ENCODE measurements around the gene RBM6. TPM values are rescaled to one million over a fixed set of nuclear protein-coding genes. Genes with fewer than 3 reads are reported as not detected.

RBM6 gene
- total RNA-seq, 1 experiment from 2014 or later = 90.7 TPM

GRCh38 chr3:49967291-49967690, 27.3 kb downstream of the RBM6 start:
- no peaks in the 10 kb centered on the region for H3K27me3 ChIP-seq (ENCODE audit: insufficient read depth, low read length)
- no peak overlapping the region for H3K4ac ChIP-seq (ENCODE audit: low read depth, low read length)
- no peak for DNase-seq
- no peak overlapping the region for H3K27ac ChIP-seq (ENCODE audit: insufficient read length, low read depth, low read length)
- H3T11ph ChIP-seq (ENCODE audit: low read length) = no peak overlapping the region
- H3K18ac ChIP-seq (ENCODE audit: insufficient read length, low read depth, low read length) = no peak overlapping the region
- peaks cover 3% of the 10 kb centered on the region; the same call in 1 of the 2 replicates for H3K79me2 ChIP-seq (ENCODE audit: insufficient read depth, low read length)
- H3K27me3 Mint-ChIP-seq (ENCODE audit: low read depth) = no peaks in the 10 kb centered on the region
- H2BK5ac ChIP-seq (ENCODE audit: insufficient read length, low read length) = no peak overlapping the region
- no peaks in the 10 kb centered on the region for H3K23me2 ChIP-seq (ENCODE audit: insufficient read length, low read depth, low read length, poor library complexity, severe bottlenecking)
- H4K8ac ChIP-seq (replicated peaks; ENCODE audit: insufficient read length, low read depth, low read length) = no peak overlapping the region
- peaks cover 19 to 25% (median 23%) of the 10 kb centered on the region in 3 experiments; a peak in 6 of 7 replicates for H3K36me3 Mint-ChIP-seq (ENCODE audit: insufficient read depth in 1 of 3, low read depth in 3 of 3)
- no peak overlapping the region for H3K14ac ChIP-seq (ENCODE audit: insufficient read depth, low read length)
- no CpG with 5 or more reads among the region's 6 CpGs for WGBS (ENCODE audit: extremely low coverage, insufficient read length, low lambda C conversion rate)
- no peak overlapping the region for H2AFZ ChIP-seq (ENCODE audit: low read length)
- no peak overlapping the region for H3K9ac ChIP-seq (ENCODE audit: extremely low read depth, insufficient read length, low read length)
- no peak overlapping the region for H2BK12ac ChIP-seq (ENCODE audit: insufficient read length, low read depth, low read length)
- TF ChIP-seq CTCF (conservative IDR thresholded peaks at IDR 0.05) = no peak
- H3K27ac Mint-ChIP-seq = peak overlapping the region; percentile 22 to 59 (median 22); a peak in 3 of 7 replicates
- no peak overlapping the region for H2BK120ac ChIP-seq (ENCODE audit: low read depth, low read length, poor library complexity, severe bottlenecking)
- H3K4me3 Mint-ChIP-seq = no peak overlapping the region
- H2BK20ac ChIP-seq (ENCODE audit: low read depth, low read length, poor library complexity, severe bottlenecking) = no peak overlapping the region
- 0 out of 2 replicates have a peak, but pooled peaks cover 3% of the 10 kb centered on the region for H3K4me1 ChIP-seq (ENCODE audit: insufficient read depth, low read length)
- no peak overlapping the region for H3K4me2 ChIP-seq (ENCODE audit: insufficient read depth, insufficient read length, low read length)
- H3K79me1 ChIP-seq (ENCODE audit: insufficient read depth, low read depth, low read length, poor library complexity, severe bottlenecking) = no peaks in the 10 kb centered on the region
- H3K4me1 Mint-ChIP-seq = peaks cover 8 to 12% of the 10 kb centered on the region in 2 experiments
- no peaks in the 10 kb centered on the region for H4K20me1 ChIP-seq (ENCODE audit: control insufficient read depth, insufficient read depth, insufficient read length)
- H4K91ac ChIP-seq (ENCODE audit: insufficient read length, low read depth, low read length) = no peak overlapping the region
- no peak overlapping the region for H2AK5ac ChIP-seq (ENCODE audit: insufficient read length, low read length)
- H3K9me3 ChIP-seq (ENCODE audit: control insufficient read depth, low read depth, low read length) = no peaks in the 10 kb centered on the region
- H4K5ac ChIP-seq (ENCODE audit: insufficient read length, low read depth, low read length) = no peak overlapping the region
- H2BK15ac ChIP-seq (ENCODE audit: low read depth, low read length) = no peak overlapping the region
- H3K9me3 Mint-ChIP-seq = no peaks in the 10 kb centered on the region
- no peak overlapping the region for H3K56ac ChIP-seq (ENCODE audit: insufficient read length, low read depth, low read length)
- H3K23ac ChIP-seq (ENCODE audit: insufficient read length, low read depth, low read length) = no peak overlapping the region
